OCI-LY7 (cell line): ENCODE data around the gene VDR.

ENCODE experiments used
- EZH2phosphoT487 ChIP-seq: fragments of 200-600 bp; sonication (generic); IDR thresholded peaks from 2 replicates; pipeline ENCODE4 v1.6.1; 2018; ENCODE audit warnings: low read depth, borderline replicate concordance, mild to moderate bottlenecking, mixed run types, antibody characterized with exemption, low read length, moderate library complexity, mixed read lengths
- TF ChIP-seq, protein P1 (sequence below): fragments of 200-600 bp; sonication (generic); conservative IDR thresholded peaks from 2 replicates; pipeline ENCODE4 v1.5.1; 2014; ENCODE audit warnings: mild to moderate bottlenecking, antibody characterized with exemption, low read length, moderate library complexity, mixed read lengths

DNA sequence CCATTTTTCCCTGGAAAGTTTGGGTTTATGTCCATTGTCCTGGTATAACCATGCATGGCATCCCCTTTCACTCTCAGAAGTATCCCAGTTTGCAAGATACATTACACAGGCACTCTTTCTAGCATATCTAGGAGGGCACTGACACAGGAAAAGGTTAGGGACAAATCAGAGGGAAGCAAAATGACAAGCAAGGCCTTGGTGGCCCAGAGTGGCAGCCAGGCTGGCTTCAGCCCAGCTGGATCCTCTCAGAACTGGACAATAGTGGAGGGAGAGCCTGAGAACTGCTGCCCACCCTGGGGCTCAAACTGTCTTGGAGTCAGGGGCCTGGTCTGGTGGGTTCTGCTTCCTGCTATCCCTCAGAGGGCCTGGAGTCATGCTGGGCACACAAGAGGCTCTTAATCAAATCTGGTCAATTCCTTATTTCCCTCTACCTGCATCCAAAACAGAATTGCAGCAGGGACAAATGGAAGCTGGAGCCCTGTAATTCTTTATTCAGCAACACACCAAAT, 2.6 kb downstream of the VDR start:
- no peak for TF ChIP-seq EZH2phosphoT487
- TF ChIP-seq, protein P1, sequence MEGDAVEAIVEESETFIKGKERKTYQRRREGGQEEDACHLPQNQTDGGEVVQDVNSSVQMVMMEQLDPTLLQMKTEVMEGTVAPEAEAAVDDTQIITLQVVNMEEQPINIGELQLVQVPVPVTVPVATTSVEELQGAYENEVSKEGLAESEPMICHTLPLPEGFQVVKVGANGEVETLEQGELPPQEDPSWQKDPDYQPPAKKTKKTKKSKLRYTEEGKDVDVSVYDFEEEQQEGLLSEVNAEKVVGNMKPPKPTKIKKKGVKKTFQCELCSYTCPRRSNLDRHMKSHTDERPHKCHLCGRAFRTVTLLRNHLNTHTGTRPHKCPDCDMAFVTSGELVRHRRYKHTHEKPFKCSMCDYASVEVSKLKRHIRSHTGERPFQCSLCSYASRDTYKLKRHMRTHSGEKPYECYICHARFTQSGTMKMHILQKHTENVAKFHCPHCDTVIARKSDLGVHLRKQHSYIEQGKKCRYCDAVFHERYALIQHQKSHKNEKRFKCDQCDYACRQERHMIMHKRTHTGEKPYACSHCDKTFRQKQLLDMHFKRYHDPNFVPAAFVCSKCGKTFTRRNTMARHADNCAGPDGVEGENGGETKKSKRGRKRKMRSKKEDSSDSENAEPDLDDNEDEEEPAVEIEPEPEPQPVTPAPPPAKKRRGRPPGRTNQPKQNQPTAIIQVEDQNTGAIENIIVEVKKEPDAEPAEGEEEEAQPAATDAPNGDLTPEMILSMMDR: no peak
